Globus pallidus (tissue), 1 donor: Measurements from ENCODE around the gene ZBTB21.
"Not testable (repeated sequence)": the region's sequence is repeated elsewhere in the genome, so short reads cannot be mapped to it uniquely, and the experiment has no call there.

ENCODE experiments used
- DNase-seq: peaks from one replicate; pipeline ENCODE4 v3.0.0-alpha.2; 2015; ENCODE audit warnings: low spot score

ZBTB21 gene

GRCh38 chr21:42019101-42019605 is 9.0 kb upstream of the ZBTB21 start:
- no peak for DNase-seq

- no peak for DNase-seq
Observed at GRCh38 chr21:42017022-42017421, 6.9 kb upstream of the ZBTB21 start.

DNA sequence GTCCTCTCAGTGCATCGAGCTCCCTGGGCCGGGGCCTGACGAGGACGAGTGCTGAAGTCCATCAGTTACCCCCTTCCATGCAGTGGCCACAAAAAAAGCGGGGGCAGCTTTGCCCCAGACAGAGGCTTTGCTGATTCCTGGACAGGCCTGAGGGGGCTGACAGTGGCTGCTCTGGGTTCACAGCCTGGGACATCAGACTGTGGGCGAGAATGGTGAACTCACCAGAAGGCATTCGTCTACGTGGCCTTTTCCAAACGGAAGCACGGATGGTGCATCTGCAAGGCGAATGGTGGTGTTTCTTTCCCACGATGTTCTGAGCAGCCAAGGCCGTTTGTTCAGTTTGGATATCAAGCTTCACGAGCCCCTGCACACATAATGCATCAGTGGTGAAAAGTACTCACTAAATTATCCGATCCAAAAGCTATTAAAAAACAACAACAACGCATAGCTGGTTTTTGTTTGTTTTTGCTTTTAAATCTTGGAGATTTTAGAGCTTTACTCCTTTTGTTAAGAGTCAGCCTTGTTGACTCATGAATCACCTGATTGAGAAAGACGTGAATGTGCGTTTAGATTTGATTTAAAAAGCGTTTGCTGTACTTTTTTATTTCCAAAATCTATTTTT is 6.3 kb upstream of the ZBTB21 start:
- DNase-seq, result no peak

DNA sequence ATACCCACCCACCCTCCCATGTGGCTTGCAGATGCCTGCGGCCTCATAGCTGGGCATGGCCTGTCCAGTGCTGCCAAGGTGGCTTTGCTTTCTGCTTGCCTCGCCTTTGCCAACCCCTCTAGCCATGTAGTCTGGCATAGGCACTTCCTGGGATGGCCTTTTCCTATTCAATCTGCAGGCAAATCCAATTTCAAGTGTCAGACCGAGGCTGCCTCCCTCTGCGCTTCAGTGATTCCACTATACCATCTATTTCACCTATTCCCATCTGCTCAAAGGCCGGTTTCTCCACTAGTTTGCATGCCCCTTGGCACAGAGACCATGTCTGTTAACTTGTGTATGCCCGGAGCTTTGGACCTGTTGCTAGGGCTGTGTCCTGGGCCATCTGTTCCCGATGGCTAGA is 3.8 kb upstream of the ZBTB21 start:
- DNase-seq, result no peak

DNA sequence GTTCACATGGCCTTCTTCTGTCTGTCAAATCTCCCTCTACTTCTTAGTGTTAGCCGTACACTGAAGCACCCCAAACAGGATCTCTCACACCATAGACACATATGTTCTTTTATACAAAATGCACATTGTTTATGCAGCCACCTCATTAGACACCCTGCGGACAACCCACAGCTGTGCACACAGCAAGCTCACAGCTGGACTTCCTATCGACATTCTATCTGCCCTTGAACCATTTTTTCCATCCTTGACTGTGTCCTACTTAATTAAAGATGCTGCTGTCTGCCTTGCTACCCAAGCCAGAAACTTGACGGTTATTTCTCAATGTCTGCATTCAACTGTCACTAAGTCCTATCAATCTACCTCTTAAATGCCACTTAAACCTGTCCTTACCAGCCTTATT is 3.2 kb upstream of the ZBTB21 start:
- no peak for DNase-seq

GRCh38 chr21:42012763-42013329 is 2.7 kb upstream of the ZBTB21 start:
- DNase-seq, result no peak

GRCh38 chr21:42012344-42012743 is 2.2 kb upstream of the ZBTB21 start:
- DNase-seq, result peak; percentile 13

DNA sequence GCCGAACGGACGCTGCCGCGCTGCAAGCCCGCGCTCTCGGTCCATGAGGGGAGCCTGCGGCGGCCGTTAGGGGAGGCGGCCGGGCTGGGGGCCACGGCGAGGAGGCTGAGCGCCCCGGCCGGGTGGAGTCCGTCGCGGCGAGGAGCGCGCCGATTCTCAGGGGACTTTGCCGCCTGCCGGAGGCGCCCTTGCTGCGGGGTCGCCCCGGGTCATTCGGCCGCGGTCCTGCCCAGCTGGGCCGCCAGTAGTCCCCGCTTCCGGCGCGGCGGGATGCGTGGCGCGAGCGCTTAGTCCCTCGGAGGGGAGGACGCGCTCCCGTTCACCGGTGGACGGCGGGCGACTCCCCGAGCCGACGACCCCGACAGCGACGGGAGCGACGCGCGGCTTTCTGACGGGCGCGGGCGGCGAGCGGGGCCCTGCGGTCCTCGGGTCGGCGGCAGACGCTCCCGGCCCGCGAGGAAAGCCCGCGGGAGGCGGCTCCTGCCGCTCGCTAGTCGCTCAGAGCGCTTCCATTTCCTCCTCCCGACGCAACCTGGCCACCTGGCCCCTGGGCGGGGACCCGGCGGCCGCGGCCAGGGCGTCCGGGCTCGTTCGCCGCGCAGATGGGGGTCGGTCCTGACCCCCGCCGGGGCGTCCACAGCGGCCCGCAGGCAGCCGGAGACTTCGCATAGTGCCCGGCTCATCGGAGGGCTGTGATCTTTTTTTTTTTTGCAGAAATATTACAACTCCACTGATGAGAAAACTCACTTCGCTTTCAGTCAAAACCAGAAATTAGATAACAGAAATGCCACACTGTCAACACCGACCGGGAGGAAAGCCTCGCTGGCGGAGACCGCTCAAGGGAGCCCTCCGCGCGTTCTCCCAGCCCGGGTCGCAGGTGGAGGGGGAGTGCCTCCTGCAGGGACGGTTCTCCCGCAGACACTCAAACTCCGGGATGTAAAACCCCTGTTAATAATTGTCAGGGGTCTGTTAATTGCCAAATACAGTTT is 641 bp upstream of the ZBTB21 start:
- DNase-seq, result peak; percentile 11

GRCh38 chr21:42009018-42009830 is 936 bp downstream of the ZBTB21 start:
- peak; percentile 61 for DNase-seq

GRCh38 chr21:42007356-42007940 is 2.7 kb downstream of the ZBTB21 start:
- DNase-seq, result no peak

- no peak for DNase-seq
Observed at GRCh38 chr21:42006765-42007164, 3.4 kb downstream of the ZBTB21 start.

GRCh38 chr21:42004406-42005199 is 5.6 kb downstream of the ZBTB21 start:
- DNase-seq, result no peak

DNA sequence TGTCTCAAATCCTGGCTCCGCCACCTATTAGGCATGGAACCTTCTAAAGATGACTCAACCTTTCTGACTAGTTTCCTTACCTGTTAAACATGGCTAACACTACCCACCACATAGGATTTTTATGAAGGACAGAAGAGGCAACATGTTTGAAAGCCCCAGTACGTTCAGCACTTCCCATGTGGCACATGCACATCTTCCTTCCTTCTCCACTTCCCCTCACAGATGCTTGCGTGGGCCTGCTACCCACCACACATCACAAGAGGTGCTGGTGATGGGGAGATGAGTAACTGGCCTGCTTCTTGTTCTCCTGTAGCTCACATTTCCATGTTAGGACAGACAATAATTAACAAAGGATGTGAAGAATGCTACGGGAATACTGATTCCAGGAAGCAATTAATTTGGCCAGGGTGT is 7.1 kb downstream of the ZBTB21 start:
- DNase-seq, result no peak

DNA sequence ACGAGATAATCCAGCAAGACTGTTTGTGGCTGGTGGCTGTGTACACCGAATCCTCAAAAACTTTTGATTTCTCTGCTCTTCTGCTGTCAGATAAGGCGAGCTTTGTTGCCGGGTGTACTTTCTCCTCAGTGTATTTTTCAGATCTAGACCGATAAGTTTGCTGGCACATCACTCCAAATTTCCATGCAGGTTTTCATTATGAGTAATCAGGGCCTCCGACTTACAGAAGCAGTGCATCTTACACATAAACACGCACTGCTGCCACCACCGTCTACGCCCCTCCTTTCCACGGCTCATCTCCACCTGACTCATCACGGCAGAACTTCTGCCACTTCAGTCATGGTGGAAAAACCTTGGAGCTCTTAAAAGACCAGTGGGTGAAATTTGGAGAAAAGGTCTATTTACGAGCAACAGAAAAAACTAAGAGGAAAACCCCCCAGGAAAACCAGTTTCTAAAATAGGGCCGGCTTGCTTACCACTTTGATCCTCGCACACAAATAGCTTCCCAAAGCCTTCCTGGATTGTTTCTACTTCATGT is 7.7 kb downstream of the ZBTB21 start:
- no peak for DNase-seq

GRCh38 chr21:42001781-42002180 is 8.4 kb downstream of the ZBTB21 start:
- no peak for DNase-seq

GRCh38 chr21:42000908-42001307 is 9.3 kb downstream of the ZBTB21 start:
- DNase-seq, result no peak

DNA sequence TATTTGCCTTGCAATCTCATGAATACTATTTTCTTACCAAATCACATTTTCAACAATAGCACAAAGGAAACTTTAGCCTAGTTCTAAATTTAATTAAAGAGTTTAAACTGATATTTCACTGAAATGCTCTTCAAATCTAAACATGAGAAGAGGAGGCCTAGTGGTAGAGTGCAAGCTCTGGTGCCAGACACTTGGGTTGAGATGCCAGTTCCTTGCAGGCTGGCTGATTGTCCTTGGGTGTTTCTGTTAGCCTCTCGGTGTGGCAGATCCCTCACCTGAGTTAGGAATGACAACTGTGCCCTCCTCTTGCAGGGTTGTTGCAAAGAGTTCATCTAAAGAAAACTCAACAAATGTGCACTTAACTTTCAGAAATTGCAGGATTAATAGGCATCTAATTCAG is 12.5 kb downstream of the ZBTB21 start:
- DNase-seq, result no peak

DNA sequence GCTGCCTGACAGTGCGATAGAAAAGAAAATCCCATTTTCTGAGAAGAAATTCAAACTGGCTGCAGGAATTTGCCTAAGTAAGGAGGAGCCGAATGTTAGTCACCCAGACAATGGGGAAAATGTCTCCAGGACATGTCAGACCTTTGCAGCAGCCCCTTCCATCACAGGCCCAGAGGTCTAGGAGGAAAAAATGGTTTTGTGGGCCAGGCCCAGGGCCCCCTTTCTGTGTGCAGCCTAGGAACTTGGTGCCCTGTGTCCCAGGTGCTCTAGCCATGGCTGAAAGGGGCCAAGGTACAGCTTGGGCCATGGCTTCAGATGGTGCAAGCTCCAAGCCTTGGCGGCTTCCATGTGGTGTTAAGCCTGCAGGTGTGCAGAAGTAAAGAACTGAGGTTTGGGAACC is 14.6 kb downstream of the ZBTB21 start:
- no peak for DNase-seq

- not testable (repeated sequence) for DNase-seq
Observed at GRCh38 chr21:41994613-41995012, 15.5 kb downstream of the ZBTB21 start.

- no peak for DNase-seq
Observed at GRCh38 chr21:41993744-41994143, 16.4 kb downstream of the ZBTB21 start.
